OCI-LY7 (cell line): ENCODE data around the gene MYLK.

Experiments
- CTCF ChIP-seq: fragments of 200-600 bp; sonication (generic); conservative IDR thresholded peaks from 2 replicates; pipeline ENCODE4 v1.5.1; 2014; ENCODE audit warnings: mild to moderate bottlenecking, antibody characterized with exemption, low read length, moderate library complexity, mixed read lengths
- EZH2phosphoT487 ChIP-seq: fragments of 200-600 bp; sonication (generic); IDR thresholded peaks from 2 replicates; pipeline ENCODE4 v1.6.1; 2018; ENCODE audit warnings: low read depth, borderline replicate concordance, mild to moderate bottlenecking, mixed run types, antibody characterized with exemption, low read length, moderate library complexity, mixed read lengths

- no peak for TF ChIP-seq CTCF
- no peak for TF ChIP-seq EZH2phosphoT487
Observed at GRCh38 chr3:123609063-123609462, 275.1 kb downstream of the MYLK start.
